Superior temporal gyrus (tissue), 1 donor: ENCODE data around the gene PTPN5.

Experiments
- DNase-seq: peaks from one replicate; pipeline ENCODE4 v3.0.0-alpha.2; 2016; ENCODE audit errors: extremely low spot score

Gene PTPN5

GRCh38 chr11:18741783-18742182 is 49.8 kb downstream of the PTPN5 start:
- no peak for DNase-seq

GRCh38 chr11:18739685-18740084 is 51.9 kb downstream of the PTPN5 start:
- no peak for DNase-seq

- DNase-seq = no peak
Observed at GRCh38 chr11:18737642-18738041, 54.0 kb downstream of the PTPN5 start.

GRCh38 chr11:18736590-18737148 is 54.9 kb downstream of the PTPN5 start:
- DNase-seq = no peak

GRCh38 chr11:18733202-18733601 is 58.4 kb downstream of the PTPN5 start:
- no peak for DNase-seq

- peak; percentile 86 for DNase-seq
Observed at GRCh38 chr11:18731949-18732821, 59.4 kb downstream of the PTPN5 start.

- DNase-seq = no peak
Observed at GRCh38 chr11:18731441-18731840, 60.2 kb downstream of the PTPN5 start.

GRCh38 chr11:18730020-18730419 is 61.6 kb downstream of the PTPN5 start:
- DNase-seq = no peak

- DNase-seq = no peak
Observed at GRCh38 chr11:18729426-18729825, 62.2 kb downstream of the PTPN5 start.

GRCh38 chr11:18728658-18729057 is 62.9 kb downstream of the PTPN5 start:
- no peak for DNase-seq

- DNase-seq = peak; percentile 63
Observed at GRCh38 chr11:18727479-18728236, 63.9 kb downstream of the PTPN5 start.

- no peak for DNase-seq
Observed at GRCh38 chr11:18726040-18726439, 65.6 kb downstream of the PTPN5 start, which contains the start of gene IGSF22. IGSF22 (minus strand) TSS chr11:18726188; CDS start chr11:18724236, 1,952 bp downstream.

- DNase-seq = peak; percentile 63
Observed at GRCh38 chr11:18723991-18724390, 67.6 kb downstream of the PTPN5 start.

- no peak for DNase-seq
Observed at GRCh38 chr11:18722293-18722637, 69.3 kb downstream of the PTPN5 start.

GRCh38 chr11:18721561-18722292 is 69.9 kb downstream of the PTPN5 start:
- peak; percentile 35 for DNase-seq

GRCh38 chr11:18720808-18721560 is 70.6 kb downstream of the PTPN5 start:
- peak; percentile 64 for DNase-seq

GRCh38 chr11:18720091-18720807 is 71.3 kb downstream of the PTPN5 start:
- DNase-seq = peak; percentile 42

GRCh38 chr11:18715476-18715875 is 76.1 kb downstream of the PTPN5 start:
- DNase-seq = no peak

- DNase-seq = no peak
Observed at GRCh38 chr11:18714443-18714780, 77.2 kb downstream of the PTPN5 start.

- DNase-seq = no peak
Observed at GRCh38 chr11:18713646-18714442, 77.8 kb downstream of the PTPN5 start.
